Measurements from ENCODE around the gene ZNF530.

Gene ZNF530

GRCh38 chr19:57560049-57560491 is 39.6 kb upstream of the ZNF530 start:
- CTCF ChIA-PET = no interaction called here
- DNase-seq (ENCODE audit: extremely low spot score) = no peak
- POLR2A ChIA-PET = no interaction called here

GRCh38 chr19:57563547-57563946 is 36.1 kb upstream of the ZNF530 start:
- ChIA-PET POLR2A (no interaction called here), CTCF (no interaction called here)
- no peak for DNase-seq (ENCODE audit: extremely low spot score)
- no peak for TF ChIP-seq ELF4 (IDR thresholded peaks at IDR 0.05)
- TF ChIP-seq ZNF384 (IDR thresholded peaks at IDR 0.05) = no peak
- no peak for TF ChIP-seq TARDBP (IDR thresholded peaks at IDR 0.05)
- no peak for TF ChIP-seq ARNT (IDR thresholded peaks at IDR 0.05)
- no peak for TF ChIP-seq CTBP1 (IDR thresholded peaks at IDR 0.05; ENCODE audit: borderline replicate concordance)
- TF ChIP-seq SP1 (IDR thresholded peaks at IDR 0.05) = no peak
- no peak for TF ChIP-seq SUZ12 (IDR thresholded peaks at IDR 0.05)
- no peak for TF ChIP-seq NFRKB (IDR thresholded peaks at IDR 0.05)
- no peak for TF ChIP-seq HDGF (IDR thresholded peaks at IDR 0.05; ENCODE audit: borderline replicate concordance)
- TF ChIP-seq BHLHE40 (IDR thresholded peaks at IDR 0.05; ENCODE audit: borderline replicate concordance) = no peak
- no peak for TF ChIP-seq FOXM1 (IDR thresholded peaks at IDR 0.05; ENCODE audit: borderline replicate concordance)
- no peak for TF ChIP-seq L3MBTL2 (conservative IDR thresholded peaks at IDR 0.05)
- no peak for TF ChIP-seq LEF1 (IDR thresholded peaks at IDR 0.05; ENCODE audit: borderline replicate concordance)
- TF ChIP-seq FOXK2 (IDR thresholded peaks at IDR 0.05) = no peak
- TF ChIP-seq FOXA1 (IDR thresholded peaks at IDR 0.05) = no peak
- TF ChIP-seq PKNOX1 (IDR thresholded peaks at IDR 0.05) = no peak

More at GRCh38 chr19:57560049-57560491, 39.6 kb upstream of the ZNF530 start:
- no peak for TF ChIP-seq L3MBTL2 (conservative IDR thresholded peaks at IDR 0.05)
- no peak for TF ChIP-seq LEF1 (IDR thresholded peaks at IDR 0.05; ENCODE audit: borderline replicate concordance)

- POLR2A ChIA-PET = no interaction called here
- no peak for DNase-seq (ENCODE audit: extremely low spot score)
- TF ChIP-seq FOXK2 (IDR thresholded peaks at IDR 0.05) = no peak
- TF ChIP-seq SUZ12 (IDR thresholded peaks at IDR 0.05) = no peak
- TF ChIP-seq ELF4 (IDR thresholded peaks at IDR 0.05) = no peak
- TF ChIP-seq FOXM1 (IDR thresholded peaks at IDR 0.05; ENCODE audit: borderline replicate concordance) = no peak
- TF ChIP-seq L3MBTL2 (conservative IDR thresholded peaks at IDR 0.05) = no peak
- TF ChIP-seq ARNT (IDR thresholded peaks at IDR 0.05) = no peak
- TF ChIP-seq FOXA1 (IDR thresholded peaks at IDR 0.05) = no peak
- no peak for TF ChIP-seq PKNOX1 (IDR thresholded peaks at IDR 0.05)
- no peak for TF ChIP-seq CTBP1 (IDR thresholded peaks at IDR 0.05; ENCODE audit: borderline replicate concordance)
- TF ChIP-seq SP1 (IDR thresholded peaks at IDR 0.05) = no peak
- no peak for TF ChIP-seq TARDBP (IDR thresholded peaks at IDR 0.05)
- CTCF ChIA-PET = no interaction called here
Observed at GRCh38 chr19:57566396-57567265, 33.1 kb upstream of the ZNF530 start.

GRCh38 chr19:57570707-57571106 is 29.0 kb upstream of the ZNF530 start:
- DNase-seq (ENCODE audit: extremely low spot score) = no peak
- CTCF ChIA-PET = no interaction called here
- TF ChIP-seq SP1 (IDR thresholded peaks at IDR 0.05) = no peak
- TF ChIP-seq NFRKB (IDR thresholded peaks at IDR 0.05) = no peak
- no peak for TF ChIP-seq ARNT (IDR thresholded peaks at IDR 0.05)
- no peak for TF ChIP-seq CTBP1 (IDR thresholded peaks at IDR 0.05; ENCODE audit: borderline replicate concordance)
- no peak for TF ChIP-seq HDGF (IDR thresholded peaks at IDR 0.05; ENCODE audit: borderline replicate concordance)
- TF ChIP-seq ZNF384 (IDR thresholded peaks at IDR 0.05) = no peak
- no peak for TF ChIP-seq ELF4 (IDR thresholded peaks at IDR 0.05)
- no peak for TF ChIP-seq PKNOX1 (IDR thresholded peaks at IDR 0.05)
- no peak for TF ChIP-seq FOXK2 (IDR thresholded peaks at IDR 0.05)
- no peak for TF ChIP-seq LEF1 (IDR thresholded peaks at IDR 0.05; ENCODE audit: borderline replicate concordance)
- no peak for TF ChIP-seq L3MBTL2 (conservative IDR thresholded peaks at IDR 0.05)
- TF ChIP-seq TARDBP (IDR thresholded peaks at IDR 0.05) = no peak
- no peak for TF ChIP-seq SUZ12 (IDR thresholded peaks at IDR 0.05)
- POLR2A ChIA-PET = no interaction called here

GRCh38 chr19:57572415-57572947 is 27.2 kb upstream of the ZNF530 start:
- TF ChIP-seq TARDBP (IDR thresholded peaks at IDR 0.05) = no peak
- CTCF ChIA-PET = no interaction called here
- DNase-seq (ENCODE audit: extremely low spot score) = no peak
- POLR2A ChIA-PET = no interaction called here

GRCh38 chr19:57576661-57577060 is 23.0 kb upstream of the ZNF530 start:
- POLR2A ChIA-PET = no interaction called here
- CTCF ChIA-PET = no interaction called here

More at GRCh38 chr19:57576661-57577060, 23.0 kb upstream of the ZNF530 start:
- DNase-seq (ENCODE audit: extremely low spot score) = no peak
- TF ChIP-seq SUZ12 (IDR thresholded peaks at IDR 0.05) (no peak), HDGF (IDR thresholded peaks at IDR 0.05; ENCODE audit: borderline replicate concordance) (no peak), ARNT (IDR thresholded peaks at IDR 0.05) (no peak), SP1 (IDR thresholded peaks at IDR 0.05) (no peak), NFRKB (IDR thresholded peaks at IDR 0.05) (no peak), BHLHE40 (IDR thresholded peaks at IDR 0.05; ENCODE audit: borderline replicate concordance) (no peak), ELF4 (IDR thresholded peaks at IDR 0.05) (no peak), ZNF384 (IDR thresholded peaks at IDR 0.05) (no peak), FOXA1 (IDR thresholded peaks at IDR 0.05) (no peak), FOXM1 (IDR thresholded peaks at IDR 0.05; ENCODE audit: borderline replicate concordance) (no peak), CTBP1 (IDR thresholded peaks at IDR 0.05; ENCODE audit: borderline replicate concordance) (no peak), TARDBP (IDR thresholded peaks at IDR 0.05) (no peak), FOXK2 (IDR thresholded peaks at IDR 0.05) (no peak), PKNOX1 (IDR thresholded peaks at IDR 0.05) (no peak), LEF1 (IDR thresholded peaks at IDR 0.05; ENCODE audit: borderline replicate concordance) (no peak), L3MBTL2 (conservative IDR thresholded peaks at IDR 0.05) (no peak)

Data from HEK293T (cell line).